ENCODE results near the gene INVS. TPM values are rescaled to one million over a fixed set of nuclear protein-coding genes. Genes with fewer than 3 reads are reported as not detected.
A peak's percentile ranks its signal among the peaks of the same experiment; 100 is the strongest.
"Not testable (repeated sequence)": the region's sequence is repeated elsewhere in the genome, so short reads cannot be mapped to it uniquely, and the experiment has no call there.

Gene INVS
- total RNA-seq, 4 donors from 2014 or later, result 22.1 to 56.9 (median 37.3) TPM

DNA sequence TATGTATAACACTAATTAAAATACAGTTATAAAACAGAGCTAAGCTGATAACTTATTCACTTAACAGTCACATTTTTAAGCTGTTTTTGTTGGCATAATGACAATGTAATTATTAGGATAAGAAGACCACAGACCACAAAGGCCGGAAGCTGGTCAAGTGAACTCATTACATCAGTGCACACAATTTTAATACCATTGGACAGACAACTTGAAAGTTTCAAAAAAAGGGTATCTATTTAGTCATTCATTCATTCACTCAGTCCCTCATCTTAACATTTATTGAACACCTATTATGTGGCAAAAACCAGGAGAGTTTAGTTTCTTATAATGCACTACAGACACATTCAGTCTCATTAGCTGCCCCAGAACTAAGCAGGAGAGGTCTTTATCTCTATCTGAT, 11.8 kb upstream of the INVS start:
- peak in 2 of 3 donors; percentile 26 to 52 for DNase-seq
- TF ChIP-seq POLR2A (IDR thresholded peaks at IDR 0.05) (no peak), CTCF (IDR thresholded peaks at IDR 0.05) (no peak)
- Histone ChIP-seq H3K9me3 (no peaks in the 10 kb centered on the region), H3K4me1 (peaks cover 0 to 19% (median 2%) of the 10 kb centered on the region in 4 donors), H3K4me3 (no peak overlapping the region), H3K27me3 (no peaks in the 10 kb centered on the region), H3K27ac (no peak overlapping the region), H3K36me3 (no peaks in the 10 kb centered on the region)

DNA sequence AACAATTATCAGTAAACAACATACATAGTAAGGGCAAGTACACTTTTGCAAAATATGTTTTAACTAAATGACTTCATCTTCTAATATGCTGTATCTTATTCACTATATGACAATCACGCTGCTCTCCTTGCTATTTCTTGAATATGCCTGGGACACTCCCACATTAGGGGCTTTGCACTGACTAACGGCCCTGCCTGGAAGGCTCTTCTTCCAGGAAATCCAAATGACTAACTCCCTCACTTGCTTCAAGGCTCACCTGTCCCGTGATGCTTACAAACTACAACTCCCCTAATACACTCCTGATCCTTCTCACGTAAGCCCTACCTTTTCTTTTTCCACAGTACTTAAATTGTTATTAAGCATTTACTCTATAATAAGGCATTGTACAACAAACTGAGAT, 10.8 kb upstream of the INVS start:
- Histone ChIP-seq H3K27ac (no peak overlapping the region), H3K36me3 (no peaks in the 10 kb centered on the region), H3K9me3 (no peaks in the 10 kb centered on the region), H3K4me3 (no peak overlapping the region), H3K4me1 (peaks cover 0 to 17% (median 1%) of the 10 kb centered on the region in 4 donors), H3K27me3 (no peaks in the 10 kb centered on the region)
- DNase-seq, result no peak
- TF ChIP-seq CTCF (IDR thresholded peaks at IDR 0.05) (no peak), POLR2A (IDR thresholded peaks at IDR 0.05) (no peak)

GRCh38 chr9:100090880-100091279, 8.2 kb upstream of the INVS start:
- no peaks in the 10 kb centered on the region for H3K27me3 ChIP-seq
- no peak overlapping the region for H3K27ac ChIP-seq
- TF ChIP-seq CTCF (IDR thresholded peaks at IDR 0.05) (no peak), POLR2A (IDR thresholded peaks at IDR 0.05) (no peak)
- H3K4me1 ChIP-seq, result peaks cover 0 to 7% (median 0%) of the 10 kb centered on the region in 4 donors
- DNase-seq, result no peak
- H3K9me3 ChIP-seq, result no peaks in the 10 kb centered on the region
- no peaks in the 10 kb centered on the region for H3K36me3 ChIP-seq
- no peak overlapping the region for H3K4me3 ChIP-seq

- Histone ChIP-seq H3K4me3 (no peak overlapping the region), H3K4me1 (peaks cover 0 to 10% (median 0%) of the 10 kb centered on the region in 4 donors), H3K27ac (no peak overlapping the region), H3K36me3 (no peaks in the 10 kb centered on the region), H3K9me3 (no peaks in the 10 kb centered on the region), H3K27me3 (no peaks in the 10 kb centered on the region)
- TF ChIP-seq CTCF (IDR thresholded peaks at IDR 0.05) (no peak), POLR2A (IDR thresholded peaks at IDR 0.05) (no peak)
- no peak for DNase-seq
These were observed 7.4 kb upstream of the INVS start for GRCh38 chr9:100091650-100092049.

GRCh38 chr9:100092066-100092465, 7.0 kb upstream of the INVS start:
- no peak for TF ChIP-seq CTCF (IDR thresholded peaks at IDR 0.05)
- no peak for TF ChIP-seq POLR2A (IDR thresholded peaks at IDR 0.05)
- H3K27ac ChIP-seq, result no peak overlapping the region

DNA sequence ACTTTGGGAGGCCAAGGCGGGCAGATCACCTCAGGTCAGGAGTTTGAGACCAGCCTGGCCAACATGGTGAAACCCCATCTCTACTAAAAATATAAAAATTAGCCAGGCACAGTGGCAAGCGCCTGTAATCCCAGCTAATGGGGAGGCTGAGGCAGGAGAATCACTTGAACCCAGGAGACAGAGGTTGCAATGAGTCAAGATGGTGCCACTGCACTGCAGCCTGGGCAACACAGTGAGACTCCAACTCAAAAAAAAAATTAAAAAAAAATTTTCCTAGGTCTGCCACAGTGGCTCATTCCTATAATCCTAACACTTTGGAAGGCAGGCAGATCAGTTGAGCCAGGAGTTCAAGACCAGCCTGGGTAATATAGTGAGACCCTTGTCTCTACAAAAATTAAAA, 4.6 kb upstream of the INVS start:
- not testable (repeated sequence) for H3K27ac ChIP-seq, DNase-seq, H3K4me3 ChIP-seq, H3K9me3 ChIP-seq, H3K36me3 ChIP-seq, H3K27me3 ChIP-seq
- H3K4me1 ChIP-seq, result peaks cover 0 to 18% (median 5%) of the 10 kb centered on the region in 4 donors

More at GRCh38 chr9:100092066-100092465, 7.0 kb upstream of the INVS start:
- no peak for DNase-seq
- H3K4me3 ChIP-seq, result no peak overlapping the region
- no peaks in the 10 kb centered on the region for H3K9me3 ChIP-seq
- H3K27me3 ChIP-seq, result no peaks in the 10 kb centered on the region
- peaks cover 0 to 10% (median 0%) of the 10 kb centered on the region in 4 donors for H3K4me1 ChIP-seq
- H3K36me3 ChIP-seq, result no peaks in the 10 kb centered on the region
